ENCODE data around the gene ZBTB44.
A peak's percentile ranks its signal among the peaks of the same experiment; 100 is the strongest.

ZBTB44 gene

DNA sequence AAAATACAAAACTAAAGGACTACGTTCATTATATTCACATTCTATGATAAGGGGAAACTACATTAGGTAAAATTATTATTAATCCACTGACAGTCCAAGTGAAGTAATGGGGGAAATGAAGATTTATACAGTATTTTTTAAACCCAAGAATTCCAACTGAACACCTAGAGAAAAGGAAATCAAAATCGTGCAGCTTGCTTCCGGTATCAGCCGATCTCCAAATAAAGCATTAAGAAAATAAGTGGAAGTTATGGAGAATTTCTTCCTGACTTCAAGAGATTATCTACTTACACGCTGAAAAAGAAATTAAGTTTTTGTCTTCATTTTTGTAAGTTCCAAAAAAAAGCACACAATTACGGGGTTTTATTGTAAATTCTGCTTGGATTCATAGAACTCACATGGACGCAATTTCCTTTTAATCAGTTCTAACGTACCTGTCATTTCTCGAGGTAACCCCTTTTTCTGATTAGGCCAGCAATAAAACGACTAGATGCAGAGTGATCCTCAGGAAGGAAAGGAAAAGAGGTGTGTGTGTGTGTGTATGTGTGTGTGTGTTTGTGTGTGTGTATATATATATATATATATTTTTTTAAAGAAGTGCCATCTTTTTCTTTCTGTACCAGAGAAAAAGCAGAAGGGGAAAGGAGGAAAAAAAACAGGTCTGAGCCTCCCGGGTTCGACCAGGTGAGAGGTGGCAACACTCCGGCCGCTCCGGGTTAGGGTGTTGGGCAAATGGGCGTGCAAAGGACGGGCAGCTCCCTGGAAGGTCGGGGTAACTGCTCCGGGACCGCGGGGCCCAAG, 1.1 kb downstream of the ZBTB44 start:
- peak overlapping the region; percentile 95 for H3K4me3 ChIP-seq (ENCODE audit: control insufficient read depth, low read depth, low read length)
- TF ChIP-seq, protein P1, sequence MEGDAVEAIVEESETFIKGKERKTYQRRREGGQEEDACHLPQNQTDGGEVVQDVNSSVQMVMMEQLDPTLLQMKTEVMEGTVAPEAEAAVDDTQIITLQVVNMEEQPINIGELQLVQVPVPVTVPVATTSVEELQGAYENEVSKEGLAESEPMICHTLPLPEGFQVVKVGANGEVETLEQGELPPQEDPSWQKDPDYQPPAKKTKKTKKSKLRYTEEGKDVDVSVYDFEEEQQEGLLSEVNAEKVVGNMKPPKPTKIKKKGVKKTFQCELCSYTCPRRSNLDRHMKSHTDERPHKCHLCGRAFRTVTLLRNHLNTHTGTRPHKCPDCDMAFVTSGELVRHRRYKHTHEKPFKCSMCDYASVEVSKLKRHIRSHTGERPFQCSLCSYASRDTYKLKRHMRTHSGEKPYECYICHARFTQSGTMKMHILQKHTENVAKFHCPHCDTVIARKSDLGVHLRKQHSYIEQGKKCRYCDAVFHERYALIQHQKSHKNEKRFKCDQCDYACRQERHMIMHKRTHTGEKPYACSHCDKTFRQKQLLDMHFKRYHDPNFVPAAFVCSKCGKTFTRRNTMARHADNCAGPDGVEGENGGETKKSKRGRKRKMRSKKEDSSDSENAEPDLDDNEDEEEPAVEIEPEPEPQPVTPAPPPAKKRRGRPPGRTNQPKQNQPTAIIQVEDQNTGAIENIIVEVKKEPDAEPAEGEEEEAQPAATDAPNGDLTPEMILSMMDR (IDR thresholded peaks at IDR 0.05; ENCODE audit: control insufficient read depth, insufficient read depth, low read depth, low read length, missing control alignments) = no peak
- DNase-seq (ENCODE audit: low read depth) = no peak

DNA sequence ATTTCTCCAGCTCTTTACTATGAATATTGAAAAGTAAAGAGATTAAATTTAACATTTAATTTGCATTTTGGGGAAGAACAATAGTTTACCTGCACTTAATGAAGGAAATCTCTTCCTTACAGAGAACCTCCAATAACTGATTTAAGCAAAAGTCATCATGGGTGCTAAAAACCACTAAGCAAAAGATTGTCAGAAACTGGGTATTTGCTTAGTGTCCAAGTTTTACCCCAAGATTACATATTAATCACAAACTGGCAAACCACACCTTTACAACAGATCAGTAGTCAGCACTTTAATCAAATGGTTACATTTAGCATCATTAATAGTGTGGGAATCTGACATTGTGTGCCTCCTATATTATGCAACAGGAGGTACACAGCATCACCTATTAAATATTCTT, 2.7 kb downstream of the ZBTB44 start:
- TF ChIP-seq, protein P1 (IDR thresholded peaks at IDR 0.05; ENCODE audit: control insufficient read depth, insufficient read depth, low read depth, low read length, missing control alignments) = no peak
- no peak for DNase-seq (ENCODE audit: low read depth)
- no peak overlapping the region for H3K4me3 ChIP-seq (ENCODE audit: control insufficient read depth, low read depth, low read length)

- no peak for DNase-seq (ENCODE audit: low read depth)
- TF ChIP-seq, protein P1 (IDR thresholded peaks at IDR 0.05; ENCODE audit: control insufficient read depth, insufficient read depth, low read depth, low read length, missing control alignments) = no peak
- no peak overlapping the region for H3K4me3 ChIP-seq (ENCODE audit: control insufficient read depth, low read depth, low read length)
Measured at GRCh38 chr11:130310622-130311021, 4.1 kb downstream of the ZBTB44 start.

DNA sequence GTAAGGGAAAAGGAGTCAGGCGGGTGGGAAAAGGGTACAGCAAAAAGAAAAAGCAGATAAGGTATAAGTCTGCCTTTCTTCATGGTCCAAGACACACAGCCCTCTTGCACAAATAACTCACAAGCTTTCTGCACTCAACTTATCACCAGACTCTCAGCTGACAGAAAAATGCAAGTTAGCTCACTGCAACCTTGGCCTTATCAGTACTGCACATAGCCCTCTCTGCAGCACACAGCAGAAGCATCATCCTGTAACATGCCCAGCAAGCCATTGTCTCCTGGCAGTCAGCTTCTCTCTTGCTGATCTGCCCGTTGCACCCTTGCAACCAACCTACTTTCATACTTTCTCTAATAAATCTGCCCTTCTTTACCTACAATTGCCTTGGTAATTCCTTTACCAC, 5.8 kb downstream of the ZBTB44 start:
- no peak overlapping the region for H3K4me3 ChIP-seq (ENCODE audit: control insufficient read depth, low read depth, low read length)
- no peak for DNase-seq (ENCODE audit: low read depth)
- TF ChIP-seq, protein P1 (IDR thresholded peaks at IDR 0.05; ENCODE audit: control insufficient read depth, insufficient read depth, low read depth, low read length, missing control alignments) = no peak

- TF ChIP-seq, protein P1 (IDR thresholded peaks at IDR 0.05; ENCODE audit: control insufficient read depth, insufficient read depth, low read depth, low read length, missing control alignments) = no peak
- no peak overlapping the region for H3K4me3 ChIP-seq (ENCODE audit: control insufficient read depth, low read depth, low read length)
- no peak for DNase-seq (ENCODE audit: low read depth)
Measured at GRCh38 chr11:130308059-130308458, 6.7 kb downstream of the ZBTB44 start.

DNA sequence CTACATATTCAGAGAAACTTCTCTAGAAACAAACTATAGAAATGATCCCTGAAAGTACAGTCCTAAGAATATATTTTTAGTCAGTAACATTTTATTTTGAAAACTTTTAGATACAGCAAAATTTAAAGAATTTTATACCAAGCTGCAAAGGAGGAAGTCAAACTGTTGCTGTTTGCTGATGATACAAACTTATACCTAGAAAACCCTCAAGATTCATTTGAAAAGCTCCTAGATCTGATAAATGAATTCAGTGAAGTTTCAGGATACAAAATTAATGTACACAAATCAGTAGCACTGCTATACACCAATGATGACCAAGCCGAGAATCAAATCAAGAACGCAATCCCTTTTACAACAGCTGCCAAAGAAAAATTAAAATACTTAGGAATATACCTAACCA, 10.1 kb downstream of the ZBTB44 start:
- TF ChIP-seq, protein P1 (IDR thresholded peaks at IDR 0.05; ENCODE audit: control insufficient read depth, insufficient read depth, low read depth, low read length, missing control alignments) = no peak
- DNase-seq (ENCODE audit: low read depth) = no peak
- H3K4me3 ChIP-seq (ENCODE audit: control insufficient read depth, low read depth, low read length) = no peak overlapping the region

Data from AG09309 (cell line).